IPS-18a (cell line): ENCODE data around the gene ZNF205.

Experiments used
- H3K27ac ChIP-seq: one replicate; pipeline ENCODE4 v1.5.1; 2013; ENCODE audit warnings: low read length
- H3K27me3 ChIP-seq: one replicate; pipeline ENCODE4 v1.6.1; 2013; ENCODE audit warnings: mild to moderate bottlenecking, low read length; ENCODE audit not compliant: control insufficient read depth, insufficient read depth
- H3K36me3 ChIP-seq: one replicate; pipeline ENCODE4 v1.6.1; 2013; ENCODE audit warnings: low read depth, low read length; ENCODE audit not compliant: control insufficient read depth
- H3K4me1 ChIP-seq: one replicate; pipeline ENCODE4 v1.6.1; 2013; ENCODE audit warnings: low read depth, low read length; ENCODE audit not compliant: control insufficient read depth
- H3K4me3 ChIP-seq: one replicate; pipeline ENCODE4 v1.5.1; 2013; ENCODE audit warnings: low read length
- H3K9ac ChIP-seq: one replicate; pipeline ENCODE4 v1.6.1; 2013; ENCODE audit warnings: mild to moderate bottlenecking, low read length, moderate library complexity
- H3K9me3 ChIP-seq: one replicate; pipeline ENCODE4 v1.6.1; 2013; ENCODE audit warnings: low read depth, low read length; ENCODE audit not compliant: control insufficient read depth

The ZNF205 gene

DNA sequence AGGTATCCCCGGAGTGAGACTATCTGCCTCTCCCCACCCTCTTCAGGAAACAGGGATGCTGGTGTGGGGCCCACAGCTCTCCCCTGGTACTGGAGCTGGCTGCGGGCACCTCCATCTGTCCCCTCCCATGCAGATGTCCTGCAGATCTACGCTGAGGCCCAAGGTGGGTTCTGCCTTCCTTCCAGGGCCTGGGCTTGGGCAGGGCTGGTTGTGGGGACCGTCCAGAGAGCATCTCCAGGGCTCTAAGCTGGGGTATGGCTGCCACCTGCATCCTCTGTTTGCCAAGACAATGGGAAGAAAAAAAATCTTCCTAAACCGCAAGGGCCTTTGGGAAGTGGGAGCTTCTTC lies 35.3 kb downstream of the ZNF205 start:
- Histone ChIP-seq H3K4me1 (no peaks in the 10 kb centered on the region), H3K9me3 (no peaks in the 10 kb centered on the region), H3K27me3 (peaks cover 20% of the 10 kb centered on the region), H3K27ac (no peak overlapping the region), H3K36me3 (no peaks in the 10 kb centered on the region), H3K4me3 (no peak overlapping the region), H3K9ac (no peak overlapping the region)

DNA sequence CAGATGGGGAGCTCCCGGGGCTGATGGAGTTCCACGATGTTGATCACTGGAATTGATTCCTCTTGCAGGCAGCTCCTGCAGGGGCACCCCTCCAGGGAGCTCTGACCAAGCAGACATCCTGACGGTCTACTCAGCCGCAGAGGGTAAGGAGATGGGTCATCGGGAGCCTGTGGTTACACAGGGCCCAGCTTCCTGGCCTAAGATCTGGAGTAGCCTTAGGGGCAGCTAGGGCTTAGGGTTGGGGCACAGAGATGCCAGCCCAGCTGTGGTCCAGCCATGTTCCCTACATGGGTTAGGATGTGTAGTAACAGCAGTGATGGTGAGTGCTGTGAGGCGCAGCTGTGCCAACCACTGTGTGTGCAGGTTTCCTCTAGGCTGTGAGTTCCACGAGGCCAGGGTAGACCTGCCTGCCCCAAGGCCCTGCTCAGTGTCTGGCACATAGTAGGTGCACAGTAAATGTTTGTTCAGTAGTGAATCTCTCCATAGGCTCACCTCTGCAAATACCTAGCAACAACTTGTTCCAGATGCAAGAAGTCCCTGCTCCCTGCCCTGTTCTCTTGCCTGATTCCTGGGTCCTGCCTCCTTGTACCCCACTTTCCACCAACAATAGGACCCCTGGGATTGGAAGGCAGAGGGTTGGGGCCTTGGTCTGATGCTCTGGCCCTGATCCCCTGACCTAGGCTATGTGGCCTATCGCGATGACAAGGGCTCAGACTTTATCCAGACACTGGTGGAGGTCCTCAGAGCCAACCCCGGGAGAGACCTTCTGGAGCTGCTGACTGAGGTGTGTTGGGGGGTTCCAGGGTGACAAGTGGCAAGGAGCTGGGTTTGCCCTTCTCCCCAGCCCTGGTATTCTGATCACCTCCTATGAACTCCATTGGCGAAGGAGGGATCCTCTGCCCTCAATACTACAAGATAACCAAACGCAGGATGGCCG lies 36.1 kb downstream of the ZNF205 start:
- H3K4me1 ChIP-seq: no peaks in the 10 kb centered on the region
- H3K36me3 ChIP-seq: no peaks in the 10 kb centered on the region
- no peak overlapping the region for H3K4me3 ChIP-seq
- no peak overlapping the region for H3K9ac ChIP-seq
- no peaks in the 10 kb centered on the region for H3K9me3 ChIP-seq
- H3K27ac ChIP-seq: no peak overlapping the region
- H3K27me3 ChIP-seq: peaks cover 20% of the 10 kb centered on the region

DNA sequence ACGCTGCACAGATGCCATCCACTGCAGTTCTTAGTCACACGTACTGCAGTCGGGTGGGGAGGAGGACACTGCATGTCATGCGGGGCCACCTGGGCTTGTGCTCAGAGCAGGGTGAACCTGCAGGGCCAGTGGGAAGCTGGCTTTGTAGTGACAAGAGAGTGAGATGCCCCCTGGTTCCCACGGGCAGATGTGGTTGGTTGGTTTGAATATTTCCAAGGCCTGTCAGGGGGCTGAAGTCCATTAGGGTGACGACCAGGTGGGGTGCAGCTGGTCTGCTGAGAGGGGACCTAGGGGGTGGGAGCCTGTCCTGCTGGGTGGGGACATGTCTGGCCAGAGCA lies 36.8 kb downstream of the ZNF205 start:
- no peaks in the 10 kb centered on the region for H3K4me1 ChIP-seq
- H3K4me3 ChIP-seq: peak overlapping the region; percentile 90
- H3K36me3 ChIP-seq: no peaks in the 10 kb centered on the region
- H3K27ac ChIP-seq: no peak overlapping the region
- no peak overlapping the region for H3K9ac ChIP-seq
- H3K27me3 ChIP-seq: peaks cover 20% of the 10 kb centered on the region
- H3K9me3 ChIP-seq: no peaks in the 10 kb centered on the region

DNA sequence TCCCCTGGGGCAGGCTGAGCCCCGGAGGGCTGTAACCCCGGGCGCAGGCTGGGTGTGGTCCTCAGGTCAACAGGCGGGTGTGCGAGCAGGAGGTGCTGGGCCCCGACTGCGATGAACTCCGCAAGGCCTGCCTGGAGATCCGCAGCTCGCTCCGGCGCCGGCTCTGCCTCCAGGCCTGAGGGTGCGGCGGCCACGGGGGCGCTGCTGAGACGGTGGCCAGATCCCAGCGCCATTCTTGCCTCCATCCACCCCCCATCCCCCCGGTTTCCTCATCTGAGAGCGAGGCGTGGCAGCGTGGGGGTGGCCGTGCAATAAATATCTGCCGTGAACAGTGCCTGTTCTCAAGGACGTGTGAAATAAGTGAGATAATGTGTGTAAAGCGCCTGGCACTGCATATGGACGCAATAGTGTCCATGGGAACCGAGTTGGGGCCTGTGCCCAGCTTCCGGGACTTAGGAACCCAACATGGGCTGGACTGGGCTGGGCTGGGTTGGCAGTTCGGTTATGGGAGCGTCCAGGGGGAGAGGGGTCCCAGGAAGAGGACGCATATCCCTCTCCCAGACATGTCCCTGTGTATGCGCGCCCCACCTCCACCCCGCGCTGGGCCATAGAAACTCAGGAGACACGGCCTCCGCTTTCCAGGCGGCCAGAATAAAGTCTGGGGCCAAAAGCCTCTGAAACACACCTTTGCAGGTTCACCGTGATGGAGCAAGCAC lies 37.4 kb downstream of the ZNF205 start:
- no peaks in the 10 kb centered on the region for H3K4me1 ChIP-seq
- peaks cover 20% of the 10 kb centered on the region for H3K27me3 ChIP-seq
- H3K36me3 ChIP-seq: no peaks in the 10 kb centered on the region
- peak overlapping the region; percentile 69 for H3K9ac ChIP-seq
- no peaks in the 10 kb centered on the region for H3K9me3 ChIP-seq
- H3K4me3 ChIP-seq: peak overlapping the region; percentile 90
- H3K27ac ChIP-seq: no peak overlapping the region

DNA sequence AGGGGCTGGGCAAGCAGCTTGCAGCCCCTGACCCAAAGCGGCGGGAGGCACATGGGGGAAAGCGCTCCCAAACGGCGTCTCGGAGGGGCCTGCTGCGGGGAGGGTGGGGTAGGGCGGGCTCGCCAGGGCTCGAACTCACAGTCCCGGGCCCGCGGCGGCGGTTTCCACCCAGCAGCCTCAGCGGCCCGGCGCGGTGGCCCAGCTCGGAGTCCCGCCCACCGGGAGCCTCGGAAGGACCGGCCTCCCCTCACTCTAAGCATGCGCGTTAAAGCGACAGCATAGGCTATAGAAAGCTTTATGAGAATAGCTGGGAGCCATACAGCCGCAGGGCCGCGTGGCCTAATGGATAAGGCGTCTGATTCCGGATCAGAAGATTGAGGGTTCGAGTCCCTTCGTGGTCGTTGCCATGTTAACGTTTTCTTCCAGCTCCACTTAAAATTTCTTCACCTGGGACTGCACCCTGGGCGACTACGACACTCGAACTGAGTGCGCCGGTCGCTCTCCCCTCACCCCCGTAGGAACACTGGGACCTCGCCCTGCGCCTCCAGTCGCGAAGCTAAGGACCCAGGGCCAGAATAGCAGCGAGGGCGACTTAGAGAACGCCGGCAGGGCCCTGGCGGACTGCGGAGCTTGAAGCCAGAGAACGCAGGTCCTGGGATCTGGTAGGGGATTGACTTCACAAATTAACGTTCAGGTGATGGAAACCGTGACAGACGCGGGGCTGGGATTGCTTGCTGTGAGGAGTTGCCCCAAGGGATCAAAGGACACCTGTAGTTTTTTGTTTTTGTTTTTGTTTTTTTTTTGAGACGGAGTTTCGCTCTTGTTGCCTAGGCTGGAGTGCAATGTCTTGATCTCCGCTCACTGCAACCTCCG lies 38.2 kb downstream of the ZNF205 start:
- no peaks in the 10 kb centered on the region for H3K9me3 ChIP-seq
- H3K36me3 ChIP-seq: no peaks in the 10 kb centered on the region
- peak overlapping the region; percentile 90 for H3K4me3 ChIP-seq
- H3K27ac ChIP-seq: no peak overlapping the region
- H3K27me3 ChIP-seq: peaks cover 20% of the 10 kb centered on the region
- H3K9ac ChIP-seq: peak overlapping the region; percentile 69
- no peaks in the 10 kb centered on the region for H3K4me1 ChIP-seq

DNA sequence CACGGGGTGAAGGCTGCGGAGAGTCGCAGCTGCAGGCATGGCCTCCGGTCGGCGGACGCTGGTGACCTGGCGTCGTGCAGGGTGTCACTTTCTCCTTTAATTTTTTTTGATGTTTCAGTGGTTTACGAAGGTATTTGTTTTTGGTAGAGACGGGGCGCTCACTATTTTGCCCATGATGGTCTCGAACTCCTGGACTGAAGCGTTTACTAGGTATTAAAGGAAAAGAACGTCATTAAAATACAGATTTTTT lies 39.6 kb downstream of the ZNF205 start:
- H3K9me3 ChIP-seq: no peaks in the 10 kb centered on the region
- no peaks in the 10 kb centered on the region for H3K4me1 ChIP-seq
- no peaks in the 10 kb centered on the region for H3K36me3 ChIP-seq
- peak overlapping the region; percentile 67 for H3K4me3 ChIP-seq
- H3K27ac ChIP-seq: no peak overlapping the region
- H3K9ac ChIP-seq: no peak overlapping the region
- peaks cover 20% of the 10 kb centered on the region for H3K27me3 ChIP-seq

DNA sequence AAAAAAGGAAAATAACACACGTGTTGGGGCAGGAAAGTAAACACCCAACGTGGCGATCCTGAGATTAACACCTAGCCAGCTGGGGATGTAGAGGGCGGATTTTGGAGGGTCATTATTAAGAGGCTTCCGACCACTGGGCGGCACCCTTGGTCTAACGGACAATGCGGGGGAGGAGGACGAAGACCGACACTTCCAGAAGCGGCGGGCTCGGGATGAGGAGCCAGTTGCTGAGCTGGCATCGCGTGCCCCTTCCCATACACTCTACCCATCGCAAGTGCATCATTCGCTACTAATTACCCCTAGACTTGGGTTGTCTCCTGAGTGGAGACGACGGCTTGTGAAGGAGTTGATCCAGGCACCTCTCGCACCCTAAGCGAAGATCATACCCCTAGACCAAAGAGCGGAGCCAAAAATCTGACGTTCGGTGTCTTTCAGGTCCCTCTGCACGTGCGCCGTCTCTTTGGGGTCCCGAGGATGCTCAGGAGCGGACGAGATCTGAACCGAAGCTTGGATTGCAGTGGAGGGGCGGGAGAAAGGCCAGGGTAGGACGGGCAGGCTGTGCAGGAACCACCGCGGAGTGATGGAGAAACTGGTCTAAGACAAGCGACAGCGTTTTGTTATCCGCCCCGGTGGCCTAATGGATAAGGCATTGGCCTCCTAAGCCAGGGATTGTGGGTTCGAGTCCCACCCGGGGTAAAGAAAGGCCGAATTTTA lies 40.0 kb downstream of the ZNF205 start:
- no peak overlapping the region for H3K27ac ChIP-seq
- H3K4me1 ChIP-seq: no peaks in the 10 kb centered on the region
- no peak overlapping the region for H3K9ac ChIP-seq

DNA sequence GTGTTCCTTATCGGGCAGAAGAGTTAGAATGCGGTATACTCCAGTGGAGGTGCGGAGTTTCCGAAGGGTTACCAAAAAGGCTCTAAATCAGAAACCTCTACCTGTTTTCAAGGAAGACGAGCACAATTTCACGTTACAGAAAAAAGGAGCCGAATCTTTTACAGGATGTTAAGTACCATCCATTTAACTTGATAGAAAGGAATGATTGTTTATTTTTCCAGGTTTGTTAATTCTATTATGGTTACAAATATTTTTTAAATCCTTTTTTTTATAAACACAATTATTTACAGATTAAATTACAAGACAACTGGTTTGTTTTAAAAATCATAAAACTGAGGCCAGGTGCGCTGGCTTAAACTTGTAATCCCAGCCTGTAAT lies 40.6 kb downstream of the ZNF205 start:
- H3K9ac ChIP-seq: no peak overlapping the region
- no peaks in the 10 kb centered on the region for H3K9me3 ChIP-seq
- H3K36me3 ChIP-seq: no peaks in the 10 kb centered on the region
- H3K4me1 ChIP-seq: peaks cover 4% of the 10 kb centered on the region
- no peak overlapping the region for H3K27ac ChIP-seq
- peak overlapping the region; percentile 67 for H3K4me3 ChIP-seq
- peaks cover 21% of the 10 kb centered on the region for H3K27me3 ChIP-seq

More for the DNA sequence above, 40.0 kb downstream of the ZNF205 start:
- no peaks in the 10 kb centered on the region for H3K36me3 ChIP-seq
- no peaks in the 10 kb centered on the region for H3K9me3 ChIP-seq
- H3K4me3 ChIP-seq: peak overlapping the region; percentile 67
- H3K27me3 ChIP-seq: peaks cover 21% of the 10 kb centered on the region

DNA sequence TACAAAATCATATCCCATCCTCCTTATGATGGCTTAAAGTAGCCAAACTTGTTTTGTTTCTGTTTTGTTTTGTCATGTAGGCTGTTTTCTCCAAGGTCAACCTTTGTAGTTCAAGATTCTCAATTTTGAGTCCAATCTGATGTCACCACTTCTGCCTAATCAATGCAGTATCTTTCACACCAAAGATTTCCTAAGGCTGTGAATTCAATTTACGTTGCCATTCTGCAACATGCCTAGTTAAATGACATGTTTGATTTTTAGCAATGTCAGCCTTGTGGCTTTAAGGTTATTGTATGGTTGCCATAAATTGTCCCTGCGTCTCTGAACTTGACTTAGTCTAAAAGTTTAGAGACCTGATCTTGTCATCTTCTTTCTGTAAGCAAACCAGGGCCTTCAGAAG lies 42.8 kb downstream of the ZNF205 start:
- H3K27me3 ChIP-seq: peaks cover 12% of the 10 kb centered on the region
- peaks cover 4% of the 10 kb centered on the region for H3K4me1 ChIP-seq
- H3K9me3 ChIP-seq: no peaks in the 10 kb centered on the region
- H3K27ac ChIP-seq: no peak overlapping the region
- H3K36me3 ChIP-seq: no peaks in the 10 kb centered on the region
- H3K4me3 ChIP-seq: no peak overlapping the region
- no peak overlapping the region for H3K9ac ChIP-seq

DNA sequence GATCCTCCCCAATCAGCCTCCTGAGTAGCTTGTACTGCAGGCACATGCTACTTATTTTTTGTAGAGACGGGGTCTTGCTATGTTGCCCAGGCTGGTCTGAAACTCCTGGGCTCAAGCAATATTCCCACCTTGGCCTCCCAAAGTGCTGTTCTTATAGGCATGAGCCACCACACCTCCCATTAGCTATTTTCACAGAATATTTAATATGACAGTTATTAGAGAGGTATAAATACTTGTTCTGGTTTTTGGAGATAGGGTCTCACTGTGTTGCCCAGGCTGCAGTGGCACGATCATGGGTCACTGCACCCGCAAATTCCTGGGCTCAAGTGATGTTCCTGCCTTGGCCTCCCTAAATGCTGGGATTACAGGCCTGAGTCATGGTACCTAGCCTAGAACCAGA lies 43.6 kb downstream of the ZNF205 start:
- Histone ChIP-seq H3K9me3 (no peaks in the 10 kb centered on the region), H3K27me3 (peaks cover 12% of the 10 kb centered on the region), H3K4me3 (no peak overlapping the region), H3K36me3 (no peaks in the 10 kb centered on the region), H3K9ac (no peak overlapping the region), H3K27ac (no peak overlapping the region), H3K4me1 (peaks cover 4% of the 10 kb centered on the region)
